CD4-positive, alpha-beta T cell treated with Interleukin-6 for 4 hours (primary cell): ENCODE data around the gene TOLLIP.
A peak's percentile ranks its signal among the peaks of the same experiment; 100 is the strongest.
"Not testable (repeated sequence)": the region's sequence is repeated elsewhere in the genome, so short reads cannot be mapped to it uniquely, and the experiment has no call there.

Source experiments
- DNase-seq: peaks from one replicate; pipeline ENCODE4 v3.0.0-alpha.2; 2020; ENCODE audit warnings: mixed read lengths

Gene TOLLIP

DNA sequence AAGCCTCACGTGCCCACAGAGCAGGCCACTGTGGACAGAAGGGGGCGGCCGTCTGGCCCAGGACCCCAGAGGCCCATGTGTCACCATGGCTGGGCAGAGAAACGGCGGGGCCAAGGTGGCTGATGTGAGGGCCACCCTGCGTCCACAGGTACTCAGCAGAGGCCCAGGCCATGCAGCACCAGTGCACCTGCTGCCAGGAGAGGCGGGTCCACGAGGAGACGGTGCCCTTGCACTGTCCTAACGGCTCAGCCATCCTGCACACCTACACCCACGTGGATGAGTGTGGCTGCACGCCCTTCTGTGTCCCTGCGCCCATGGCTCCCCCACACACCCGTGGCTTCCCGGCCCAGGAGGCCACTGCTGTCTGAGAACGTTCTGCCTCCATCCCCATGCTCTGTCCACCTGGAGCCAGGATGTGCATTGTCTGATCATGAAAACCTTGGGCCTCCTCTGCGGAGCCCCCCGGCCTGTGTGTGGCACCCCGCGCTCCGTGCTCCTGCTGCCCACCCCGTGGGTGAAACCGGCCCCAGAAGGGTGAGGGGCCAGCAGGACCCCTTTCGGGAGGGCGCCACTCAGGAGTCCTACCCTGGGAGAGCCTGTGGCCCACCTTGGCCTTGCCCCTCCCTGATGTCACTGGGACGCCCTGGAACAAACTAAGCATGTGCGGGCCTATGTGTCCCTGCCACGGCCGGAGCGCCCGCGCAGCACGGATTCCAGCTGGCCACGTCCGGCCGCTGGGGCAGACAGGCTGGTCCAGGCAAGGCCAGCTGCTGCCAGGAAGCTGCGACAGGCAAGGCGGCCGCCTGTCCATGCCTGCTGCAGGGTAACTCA, 48.0 kb downstream of the TOLLIP start:
- no peak for DNase-seq

DNA sequence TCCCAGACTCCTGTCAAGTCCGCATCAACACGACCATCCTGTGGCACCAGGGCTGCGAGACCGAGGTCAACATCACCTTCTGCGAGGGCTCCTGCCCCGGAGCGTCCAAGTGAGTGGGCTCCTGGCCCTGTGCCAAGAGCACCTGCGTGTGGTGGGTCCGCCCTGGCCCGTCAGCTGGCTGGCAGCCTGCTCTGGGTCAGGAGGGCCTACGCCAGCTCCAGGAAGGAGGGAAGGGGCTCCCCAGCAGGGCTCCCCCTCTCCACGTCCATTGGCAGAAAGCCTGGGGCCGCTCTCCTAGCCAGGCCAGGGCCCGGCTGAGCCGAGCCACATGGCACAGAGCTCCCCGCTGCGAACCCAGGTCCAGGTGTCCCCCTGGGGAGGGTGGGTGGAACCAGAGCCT, 48.8 kb downstream of the TOLLIP start:
- DNase-seq = no peak

DNA sequence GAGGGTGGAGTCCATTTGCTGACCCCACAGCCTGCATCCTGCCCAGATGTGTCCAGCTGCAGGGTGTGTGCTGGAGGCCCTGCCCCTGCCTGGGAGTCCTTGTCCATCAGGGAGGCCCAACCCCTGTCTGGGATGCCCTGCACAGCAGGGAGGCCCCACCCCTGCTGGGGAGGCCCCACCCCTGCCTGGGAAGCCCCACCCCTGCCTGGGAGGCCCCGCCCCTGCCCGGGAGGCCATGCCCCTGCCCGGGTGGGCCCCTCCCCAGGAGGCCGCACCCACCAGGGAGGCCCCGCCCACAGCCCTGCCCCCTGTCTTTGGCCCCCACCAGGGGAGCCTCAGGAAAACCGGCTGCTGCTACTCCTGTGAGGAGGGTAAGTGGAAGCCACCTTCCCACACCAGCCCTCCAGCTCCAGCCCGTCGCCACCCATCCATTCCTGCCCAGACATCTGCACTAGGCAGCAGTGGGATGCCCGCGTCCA, 49.4 kb downstream of the TOLLIP start:
- peak; percentile 11 for DNase-seq

DNA sequence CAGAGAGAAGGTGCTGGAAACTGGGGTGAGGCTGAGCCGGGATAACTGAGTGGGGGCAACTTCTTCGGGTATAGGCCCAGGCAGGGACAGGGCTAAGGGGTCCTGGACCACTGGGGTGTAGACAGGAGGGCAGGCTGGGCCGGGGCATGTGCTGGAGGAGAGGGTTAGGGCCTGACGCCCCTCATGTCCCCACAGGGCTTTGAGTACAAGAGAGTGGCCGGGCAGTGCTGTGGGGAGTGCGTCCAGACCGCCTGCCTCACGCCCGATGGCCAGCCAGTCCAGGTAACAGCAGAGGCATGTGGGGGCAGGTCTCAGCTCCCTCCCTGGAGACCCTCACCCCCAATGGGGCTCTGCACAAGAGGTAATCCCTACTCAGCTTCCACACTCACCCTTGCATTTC, 49.9 kb downstream of the TOLLIP start:
- DNase-seq = no peak

DNA sequence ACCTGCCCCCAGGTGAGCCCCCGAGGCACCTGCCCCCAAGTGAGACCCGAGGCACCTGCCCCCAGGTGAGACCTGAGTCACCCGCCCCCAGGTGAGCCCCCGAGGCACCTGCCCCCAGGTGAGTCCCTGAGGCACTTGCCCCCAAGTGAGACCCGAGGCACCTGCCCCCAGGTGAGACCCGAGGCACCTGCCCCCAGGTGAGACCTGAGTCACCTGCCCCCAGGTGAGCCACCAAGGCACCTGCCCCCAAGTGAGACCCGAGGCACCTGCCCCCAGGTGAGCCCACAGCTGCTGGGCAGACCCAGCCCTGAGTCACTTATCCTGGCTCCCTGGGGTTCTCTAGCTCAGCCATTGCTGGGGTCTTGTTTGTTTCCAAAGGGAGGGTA, 50.4 kb downstream of the TOLLIP start:
- no peak for DNase-seq

DNA sequence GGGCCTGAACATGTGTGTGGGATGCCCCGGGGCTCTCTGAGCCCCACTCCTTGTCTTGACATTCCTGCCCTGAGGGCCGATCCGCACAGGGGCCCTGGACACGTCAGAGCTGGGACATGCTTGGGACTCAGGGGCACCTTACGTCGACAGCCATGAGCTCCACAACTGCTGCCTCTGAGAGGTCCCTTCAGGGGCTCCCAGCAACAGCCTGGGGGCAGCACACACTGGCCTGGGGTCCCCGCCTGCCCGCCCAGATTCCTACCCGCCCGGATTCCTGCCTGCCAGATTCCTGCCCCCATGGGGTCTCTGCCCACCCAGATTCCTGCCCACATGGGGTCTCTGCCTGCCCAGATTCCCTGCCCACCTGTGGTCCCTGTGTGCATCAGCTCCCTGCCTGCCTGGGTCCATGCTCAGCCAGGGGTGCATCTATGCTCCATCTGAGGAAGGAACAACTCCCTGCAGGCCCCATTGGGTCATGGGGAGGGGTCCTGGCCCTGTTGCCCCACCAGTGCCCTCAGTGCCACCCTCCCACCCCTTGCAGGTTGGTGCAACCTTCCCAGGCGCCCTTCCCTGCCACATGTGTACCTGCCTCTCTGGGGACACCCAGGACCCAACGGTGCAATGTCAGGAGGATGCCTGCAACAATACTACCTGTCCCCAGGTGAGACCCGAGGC, 50.9 kb downstream of the TOLLIP start:
- DNase-seq = no peak

DNA sequence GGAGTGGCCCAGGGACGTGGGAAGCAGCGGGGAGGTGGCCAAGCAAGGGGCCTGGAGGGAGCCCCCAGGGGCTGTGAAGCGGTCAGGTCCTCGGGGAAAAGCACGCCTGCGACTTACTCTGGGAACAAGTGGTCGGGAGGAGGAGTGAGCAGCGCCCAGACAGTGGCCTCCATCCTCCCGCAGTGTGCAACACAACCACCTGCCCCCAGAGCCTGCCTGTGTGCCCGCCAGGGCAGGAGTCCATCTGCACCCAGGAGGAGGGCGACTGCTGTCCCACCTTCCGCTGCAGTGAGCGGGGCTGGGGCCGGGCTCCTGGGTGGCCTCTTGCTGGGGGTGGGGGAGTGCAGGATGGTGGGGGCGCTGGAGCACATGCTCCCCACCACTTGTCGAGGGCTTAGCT, 51.5 kb downstream of the TOLLIP start:
- no peak for DNase-seq

DNA sequence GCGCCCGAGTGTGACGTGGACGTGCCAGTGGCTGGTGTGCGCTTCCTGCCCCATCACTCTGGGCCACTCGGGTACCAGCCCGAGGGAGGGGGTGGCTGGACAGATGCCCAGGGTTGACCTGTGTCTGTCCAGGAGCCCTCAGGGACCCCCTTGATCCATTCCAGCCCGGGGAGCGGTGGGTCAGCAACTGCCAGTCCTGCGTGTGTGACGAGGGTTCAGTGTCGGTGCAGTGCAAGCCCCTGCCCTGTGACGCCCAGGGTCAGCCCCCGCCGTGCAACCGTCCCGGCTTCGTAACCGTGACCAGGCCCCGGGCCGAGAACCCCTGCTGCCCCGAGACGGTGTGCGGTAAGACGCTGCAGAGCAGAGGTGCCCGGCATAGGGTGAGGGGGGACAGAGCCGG, 52.1 kb downstream of the TOLLIP start:
- no peak for DNase-seq

DNA sequence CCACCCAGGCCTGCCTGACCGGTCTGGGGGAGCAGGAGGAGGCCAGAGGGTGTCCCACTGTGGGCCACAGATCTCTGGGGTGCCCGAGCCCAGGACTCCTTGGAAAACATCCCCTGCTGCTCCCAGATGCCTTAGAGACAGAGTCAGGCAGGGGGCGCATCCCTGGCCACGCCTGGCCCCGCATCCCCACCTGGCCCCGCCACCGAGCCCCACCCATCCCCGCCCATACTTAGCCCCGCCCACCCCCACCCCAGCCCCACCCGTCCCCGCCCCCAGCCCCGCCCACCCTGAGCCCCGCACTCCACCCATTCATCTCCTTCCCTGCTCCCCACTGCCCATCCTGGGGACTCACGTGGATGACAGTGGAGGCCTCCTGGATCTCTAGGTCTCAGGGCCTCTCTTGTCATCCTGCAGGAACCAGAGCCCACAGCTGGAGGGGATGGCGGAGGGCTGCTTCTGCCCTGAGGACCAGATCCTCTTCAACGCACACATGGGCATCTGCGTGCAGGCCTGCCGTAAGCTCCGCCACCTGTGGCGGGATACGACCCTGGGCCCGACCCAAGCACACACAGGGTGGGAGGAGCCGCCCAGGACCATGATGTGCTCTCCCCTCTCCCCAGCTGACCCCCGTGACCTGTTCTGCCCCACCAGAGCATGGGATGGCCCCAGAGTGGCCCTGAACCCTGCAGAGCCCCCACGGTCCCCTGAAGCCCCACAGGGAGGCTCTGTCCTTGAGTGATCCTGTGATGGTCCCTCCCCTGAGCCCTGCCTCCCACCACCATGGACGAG, 53.0 kb downstream of the TOLLIP start:
- DNase-seq = no peak

DNA sequence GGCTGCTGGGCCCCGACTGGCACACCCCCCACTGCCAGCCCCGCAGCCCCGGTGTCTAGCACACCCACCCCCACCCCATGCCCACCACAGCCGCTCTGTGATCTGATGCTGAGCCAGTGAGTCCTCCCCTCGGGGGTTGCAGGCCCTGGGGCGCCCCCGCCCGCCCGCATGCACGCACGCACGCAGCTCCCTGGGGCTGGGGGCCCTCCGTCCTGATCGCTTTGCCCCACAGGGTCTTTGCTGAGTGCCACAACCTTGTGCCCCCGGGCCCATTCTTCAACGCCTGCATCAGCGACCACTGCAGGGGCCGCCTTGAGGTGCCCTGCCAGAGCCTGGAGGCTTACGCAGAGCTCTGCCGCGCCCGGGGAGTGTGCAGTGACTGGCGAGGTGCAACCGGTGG, 54.3 kb downstream of the TOLLIP start:
- no peak for DNase-seq

DNA sequence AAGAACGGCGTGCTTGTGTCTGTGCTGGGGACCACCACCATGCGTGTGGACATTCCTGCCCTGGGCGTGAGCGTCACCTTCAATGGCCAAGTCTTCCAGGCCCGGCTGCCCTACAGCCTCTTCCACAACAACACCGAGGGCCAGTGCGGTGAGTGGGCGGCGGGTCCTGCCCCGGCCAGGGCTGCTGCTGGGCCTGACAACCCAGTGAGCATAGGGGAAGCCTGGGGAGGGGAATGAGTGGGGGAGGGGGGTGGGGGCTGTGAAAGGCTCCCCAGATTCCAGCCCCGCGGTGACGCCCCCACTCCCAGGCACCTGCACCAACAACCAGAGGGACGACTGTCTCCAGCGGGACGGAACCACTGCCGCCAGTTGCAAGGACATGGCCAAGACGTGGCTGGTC, 54.7 kb downstream of the TOLLIP start:
- no peak for DNase-seq

DNA sequence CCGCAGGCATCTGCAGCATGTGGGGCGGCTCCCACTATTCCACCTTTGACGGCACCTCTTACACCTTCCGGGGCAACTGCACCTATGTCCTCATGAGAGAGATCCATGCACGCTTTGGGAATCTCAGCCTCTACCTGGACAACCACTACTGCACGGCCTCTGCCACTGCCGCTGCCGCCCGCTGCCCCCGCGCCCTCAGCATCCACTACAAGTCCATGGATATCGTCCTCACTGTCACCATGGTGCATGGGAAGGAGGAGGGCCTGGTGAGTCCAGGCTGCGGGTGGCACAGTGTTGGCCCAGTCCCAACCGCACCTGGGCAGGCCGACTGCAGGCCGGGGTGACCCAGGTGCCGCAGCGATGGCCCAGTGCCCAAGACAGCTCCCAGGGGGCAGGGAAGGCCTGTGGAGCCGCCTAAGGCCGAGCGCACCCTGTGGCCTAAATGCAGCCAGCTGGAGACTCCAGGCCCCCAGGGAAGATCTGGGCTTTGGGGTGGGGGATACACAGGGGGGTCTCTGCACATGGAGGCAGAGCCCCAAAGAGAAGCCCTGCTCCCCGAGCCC, 55.3 kb downstream of the TOLLIP start:
- no peak for DNase-seq

DNA sequence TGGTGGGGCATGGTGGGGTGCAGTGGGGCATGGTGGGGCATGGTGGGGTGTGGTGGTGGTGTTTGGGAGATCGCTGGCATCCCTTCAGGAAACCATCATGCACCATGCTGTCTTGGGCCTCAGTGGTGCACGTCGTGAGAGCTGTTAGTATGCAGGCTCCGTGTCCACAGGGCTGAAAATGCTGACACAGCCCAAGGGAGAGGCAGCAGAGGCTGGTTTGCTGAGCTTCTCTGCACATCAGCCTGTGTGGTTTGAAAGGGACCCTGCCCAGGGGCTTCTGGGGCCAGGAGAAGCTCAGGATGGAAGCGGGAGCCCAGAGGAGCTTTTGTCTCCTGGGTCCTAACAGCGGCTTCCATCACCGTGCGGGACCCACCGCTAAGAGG, 56.3 kb downstream of the TOLLIP start:
- DNase-seq = no peak

DNA sequence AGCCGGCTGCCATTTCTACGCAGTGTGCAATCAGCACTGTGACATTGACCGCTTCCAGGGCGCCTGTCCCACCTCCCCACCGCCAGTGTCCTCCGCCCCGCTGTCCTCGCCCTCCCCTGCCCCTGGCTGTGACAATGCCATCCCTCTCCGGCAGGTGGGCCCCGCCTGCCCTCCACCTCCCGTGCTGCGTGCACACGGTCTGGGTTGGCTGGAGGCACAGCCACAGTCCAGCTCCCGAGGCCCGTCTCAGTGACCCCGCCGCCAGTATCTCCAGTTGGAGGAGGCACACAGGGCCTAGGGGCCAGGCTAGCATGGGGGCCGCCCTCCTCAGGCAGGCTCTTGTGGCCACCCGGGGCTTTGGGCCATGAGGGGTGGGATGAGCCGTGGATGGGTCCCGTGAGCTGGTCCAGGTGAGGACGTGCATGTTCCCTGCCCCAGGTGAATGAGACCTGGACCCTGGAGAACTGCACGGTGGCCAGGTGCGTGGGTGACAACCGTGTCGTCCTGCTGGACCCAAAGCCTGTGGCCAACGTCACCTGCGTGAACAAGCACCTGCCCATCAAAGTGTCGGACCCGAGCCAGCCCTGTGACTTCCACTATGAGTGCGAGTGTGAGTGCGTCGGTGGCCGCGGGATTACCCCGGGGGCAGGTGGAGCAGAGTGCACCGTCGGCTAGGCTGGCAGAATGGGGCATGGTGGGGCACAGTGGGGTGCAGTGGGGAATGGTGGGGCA, 56.9 kb downstream of the TOLLIP start:
- no peak for DNase-seq

DNA sequence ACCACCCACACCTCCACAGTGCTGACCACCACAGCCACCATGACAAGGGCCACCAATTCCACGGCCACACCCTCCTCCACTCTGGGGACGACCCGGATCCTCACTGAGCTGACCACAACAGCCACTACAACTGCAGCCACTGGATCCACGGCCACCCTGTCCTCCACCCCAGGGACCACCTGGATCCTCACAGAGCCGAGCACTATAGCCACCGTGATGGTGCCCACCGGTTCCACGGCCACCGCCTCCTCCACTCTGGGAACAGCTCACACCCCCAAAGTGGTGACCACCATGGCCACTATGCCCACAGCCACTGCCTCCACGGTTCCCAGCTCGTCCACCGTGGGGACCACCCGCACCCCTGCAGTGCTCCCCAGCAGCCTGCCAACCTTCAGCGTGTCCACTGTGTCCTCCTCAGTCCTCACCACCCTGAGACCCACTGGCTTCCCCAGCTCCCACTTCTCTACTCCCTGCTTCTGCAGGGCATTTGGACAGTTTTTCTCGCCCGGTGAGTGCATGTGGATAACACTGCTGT, 58.1 kb downstream of the TOLLIP start:
- DNase-seq = no peak

DNA sequence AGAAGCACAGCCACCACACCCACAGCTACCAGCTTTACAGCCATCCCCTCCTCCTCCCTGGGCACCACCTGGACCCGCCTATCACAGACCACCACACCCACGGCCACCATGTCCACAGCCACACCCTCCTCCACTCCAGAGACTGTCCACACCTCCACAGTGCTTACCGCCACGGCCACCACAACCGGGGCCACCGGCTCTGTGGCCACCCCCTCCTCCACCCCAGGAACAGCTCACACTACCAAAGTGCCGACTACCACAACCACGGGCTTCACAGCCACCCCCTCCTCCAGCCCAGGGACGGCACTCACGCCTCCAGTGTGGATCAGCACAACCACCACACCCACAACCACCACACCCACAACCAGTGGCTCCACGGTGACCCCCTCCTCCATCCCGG, 59.0 kb downstream of the TOLLIP start:
- not testable (repeated sequence) for DNase-seq

DNA sequence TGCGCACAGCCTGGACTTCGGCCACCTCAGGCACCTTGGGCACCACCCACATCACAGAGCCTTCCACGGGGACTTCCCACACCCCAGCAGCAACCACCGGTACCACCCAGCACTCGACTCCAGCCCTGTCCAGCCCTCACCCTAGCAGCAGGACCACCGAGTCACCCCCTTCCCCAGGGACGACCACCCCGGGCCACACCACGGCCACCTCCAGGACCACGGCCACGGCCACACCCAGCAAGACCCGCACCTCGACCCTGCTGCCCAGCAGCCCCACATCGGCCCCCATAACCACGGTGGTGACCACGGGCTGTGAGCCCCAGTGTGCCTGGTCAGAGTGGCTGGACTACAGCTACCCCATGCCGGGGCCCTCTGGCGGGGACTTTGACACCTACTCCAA, 60.5 kb downstream of the TOLLIP start:
- DNase-seq = not testable (repeated sequence)

DNA sequence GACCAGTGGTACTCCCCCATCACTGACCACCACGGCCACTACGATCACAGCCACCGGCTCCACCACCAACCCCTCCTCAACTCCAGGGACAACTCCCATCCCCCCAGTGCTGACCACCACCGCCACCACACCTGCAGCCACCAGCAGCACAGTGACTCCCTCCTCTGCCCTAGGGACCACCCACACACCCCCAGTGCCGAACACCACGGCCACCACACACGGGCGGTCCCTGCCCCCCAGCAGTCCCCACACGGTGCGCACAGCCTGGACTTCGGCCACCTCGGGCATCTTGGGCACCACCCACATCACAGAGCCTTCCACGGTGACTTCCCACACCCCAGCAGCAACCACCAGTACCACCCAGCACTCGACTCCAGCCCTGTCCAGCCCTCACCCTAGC, 62.4 kb downstream of the TOLLIP start:
- DNase-seq = not testable (repeated sequence)

DNA sequence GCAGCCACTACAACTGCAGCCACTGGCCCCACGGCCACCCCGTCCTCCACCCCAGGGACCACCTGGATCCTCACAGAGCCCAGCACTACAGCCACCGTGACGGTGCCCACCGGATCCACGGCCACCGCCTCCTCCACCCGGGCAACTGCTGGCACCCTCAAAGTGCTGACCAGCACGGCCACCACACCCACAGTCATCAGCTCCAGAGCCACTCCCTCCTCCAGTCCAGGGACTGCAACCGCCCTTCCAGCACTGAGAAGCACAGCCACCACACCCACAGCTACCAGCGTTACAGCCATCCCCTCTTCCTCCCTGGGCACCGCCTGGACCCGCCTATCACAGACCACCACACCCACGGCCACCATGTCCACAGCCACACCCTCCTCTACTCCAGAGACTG, 63.1 kb downstream of the TOLLIP start:
- not testable (repeated sequence) for DNase-seq

DNA sequence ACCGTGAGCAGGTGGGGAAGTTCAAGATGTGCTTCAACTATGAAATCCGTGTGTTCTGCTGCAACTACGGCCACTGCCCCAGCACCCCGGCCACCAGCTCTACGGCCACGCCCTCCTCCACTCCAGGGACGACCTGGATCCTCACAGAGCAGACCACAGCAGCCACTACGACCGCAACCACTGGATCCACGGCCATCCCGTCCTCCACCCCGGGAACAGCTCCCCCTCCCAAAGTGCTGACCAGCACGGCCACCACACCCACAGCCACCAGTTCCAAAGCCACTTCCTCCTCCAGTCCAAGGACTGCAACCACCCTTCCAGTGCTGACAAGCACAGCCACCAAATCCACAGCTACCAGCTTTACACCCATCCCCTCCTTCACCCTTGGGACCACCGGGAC, 63.7 kb downstream of the TOLLIP start:
- DNase-seq = not testable (repeated sequence)

DNA sequence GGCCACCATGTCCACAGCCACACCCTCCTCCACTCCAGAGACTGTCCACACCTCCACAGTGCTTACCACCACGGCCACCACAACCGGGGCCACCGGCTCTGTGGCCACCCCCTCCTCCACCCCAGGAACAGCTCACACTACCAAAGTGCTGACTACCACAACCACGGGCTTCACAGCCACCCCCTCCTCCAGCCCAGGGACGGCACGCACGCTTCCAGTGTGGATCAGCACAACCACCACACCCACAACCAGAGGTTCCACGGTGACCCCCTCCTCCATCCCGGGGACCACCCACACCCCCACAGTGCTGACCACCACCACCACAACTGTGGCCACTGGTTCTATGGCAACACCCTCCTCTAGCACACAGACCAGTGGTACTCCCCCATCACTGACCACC, 64.9 kb downstream of the TOLLIP start:
- DNase-seq = not testable (repeated sequence)

DNA sequence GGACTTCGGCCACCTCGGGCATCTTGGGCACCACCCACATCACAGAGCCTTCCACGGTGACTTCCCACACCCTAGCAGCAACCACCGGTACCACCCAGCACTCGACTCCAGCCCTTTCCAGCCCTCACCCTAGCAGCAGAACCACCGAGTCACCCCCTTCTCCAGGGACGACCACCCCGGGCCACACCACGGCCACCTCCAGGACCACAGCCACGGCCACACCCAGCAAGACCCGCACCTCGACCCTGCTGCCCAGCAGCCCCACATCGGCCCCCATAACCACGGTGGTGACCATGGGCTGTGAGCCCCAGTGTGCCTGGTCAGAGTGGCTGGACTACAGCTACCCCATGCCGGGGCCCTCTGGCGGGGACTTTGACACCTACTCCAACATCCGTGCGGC, 65.9 kb downstream of the TOLLIP start:
- not testable (repeated sequence) for DNase-seq
